ENCODE measurements around the gene AMDHD1.
A peak's percentile ranks its signal among the peaks of the same experiment; 100 is the strongest.

Gene AMDHD1

DNA sequence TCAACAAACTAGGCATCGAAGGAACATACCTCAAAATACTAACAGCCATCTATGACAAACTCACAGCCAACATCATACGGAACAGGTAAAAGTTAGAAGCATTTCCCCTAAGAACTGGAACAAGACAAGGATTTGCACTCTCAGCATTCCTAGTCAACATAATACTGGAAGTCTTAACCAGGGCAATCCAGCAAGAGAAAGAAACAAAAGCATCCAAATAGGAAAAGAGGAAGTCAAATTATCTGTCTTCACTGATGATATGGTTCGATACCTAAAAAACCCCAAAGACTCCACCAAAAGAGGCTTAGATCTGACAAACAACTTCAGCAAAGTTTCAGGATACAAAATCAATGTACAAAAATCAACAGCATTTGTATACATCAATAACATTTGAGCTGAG lies 33.3 kb upstream of the AMDHD1 start:
- H3K4ac ChIP-seq (ENCODE audit: low read length) = no peak overlapping the region
- H3K4me1 ChIP-seq (ENCODE audit: control insufficient read depth in 2 of 2, insufficient read depth in 1 of 2, low read depth in 1 of 2, low read length in 2 of 2) = no peaks in the 10 kb centered on the region
- H2BK15ac ChIP-seq (ENCODE audit: low read length) = no peak overlapping the region
- H2AK5ac ChIP-seq (ENCODE audit: low read depth, low read length) = no peak overlapping the region
- H3K36me3 ChIP-seq (replicated peaks in 1 of 2; ENCODE audit: control insufficient read depth in 2 of 2, insufficient read depth in 2 of 2, low read length in 2 of 2) = no peaks in the 10 kb centered on the region
- no peak overlapping the region for H3K18ac ChIP-seq (ENCODE audit: low read length)
- H3K27me3 ChIP-seq (ENCODE audit: control insufficient read depth in 3 of 3, insufficient read depth in 3 of 3, low read depth in 1 of 3, low read length in 3 of 3) = peaks cover 0 to under 1% (median 0%) of the 10 kb centered on the region in 3 experiments
- DNase-seq (ENCODE audit: low spot score) = no peak
- no peak overlapping the region for H3K27ac ChIP-seq (replicated peaks; ENCODE audit: low read length)
- H4K91ac ChIP-seq (ENCODE audit: low read depth, low read length, poor library complexity) = no peak overlapping the region
- H2AFZ ChIP-seq (ENCODE audit: low read length) = no peak overlapping the region
- no peaks in the 10 kb centered on the region for H3K9me3 ChIP-seq (replicated peaks in 1 of 2; ENCODE audit: control insufficient read depth in 2 of 2, insufficient read depth in 1 of 2, low read depth in 1 of 2, low read length in 2 of 2)
- H3K9ac ChIP-seq (ENCODE audit: low read depth, low read length, poor library complexity) = no peak overlapping the region
- no CpG with 5 or more reads among the region's 3 CpGs for WGBS, 2 donors (ENCODE audit: extremely low coverage in 2 of 2, insufficient read length in 2 of 2, insufficient replicate concordance in 1 of 2)
- H3K14ac ChIP-seq (ENCODE audit: low read length) = no peak overlapping the region
- H3K79me1 ChIP-seq (ENCODE audit: low read depth, low read length) = no peaks in the 10 kb centered on the region
- no peak overlapping the region for H3K4me2 ChIP-seq (ENCODE audit: insufficient read depth, low read length, poor library complexity, severe bottlenecking)
- H2BK5ac ChIP-seq (ENCODE audit: low read length) = no peak overlapping the region
- no peak overlapping the region for H4K8ac ChIP-seq (ENCODE audit: low read depth, low read length)
- no peak overlapping the region for H2BK12ac ChIP-seq (ENCODE audit: low read length)
- no peak overlapping the region for H2BK120ac ChIP-seq (ENCODE audit: low read depth, low read length)
- H3K4me3 ChIP-seq (ENCODE audit: low read length in 2 of 2) = no peak overlapping the region
- no peak overlapping the region for H3K23ac ChIP-seq (ENCODE audit: low read depth, low read length, poor library complexity)

DNA sequence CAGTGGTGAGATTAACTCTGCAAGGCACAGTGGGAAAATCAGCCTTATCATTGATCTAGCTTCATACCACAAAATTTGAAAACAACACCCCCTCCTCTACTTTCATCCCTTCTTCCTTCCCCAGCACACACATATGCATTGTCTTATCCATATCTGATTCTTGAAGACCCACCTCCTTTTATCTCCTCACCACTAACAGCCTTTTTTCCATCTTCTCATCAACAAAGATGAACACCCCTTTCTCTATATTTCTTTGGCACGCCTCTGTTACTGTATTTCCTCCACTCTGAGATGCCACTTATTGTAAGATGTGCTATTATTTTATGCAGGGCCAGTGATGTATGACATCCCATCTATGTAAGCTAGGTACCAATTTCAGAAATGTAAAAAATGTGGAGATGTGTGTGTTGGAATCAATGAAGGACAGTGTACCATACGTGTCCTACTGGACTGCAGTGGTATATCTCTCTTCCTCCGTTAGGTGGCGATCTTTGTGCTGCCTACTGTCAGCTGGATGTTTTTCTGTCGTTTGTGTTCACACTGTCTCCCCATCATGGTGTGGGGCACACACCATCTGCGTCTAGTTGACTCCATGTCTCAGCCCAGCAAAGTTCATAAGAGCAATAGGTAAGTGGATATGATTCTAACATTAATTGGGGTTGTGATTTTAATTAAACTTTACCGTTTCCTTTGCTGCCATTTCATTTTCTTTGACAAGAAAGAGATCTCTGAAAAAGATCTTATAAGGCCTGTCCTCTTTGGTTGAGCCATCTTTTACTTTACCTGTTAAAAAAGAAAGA lies 24.7 kb upstream of the AMDHD1 start:
- Histone ChIP-seq H4K91ac (ENCODE audit: low read depth, low read length, poor library complexity) (no peak overlapping the region), H3K79me1 (ENCODE audit: low read depth, low read length) (no peaks in the 10 kb centered on the region), H3K4me3 (ENCODE audit: low read length in 2 of 2) (no peak overlapping the region), H2BK5ac (ENCODE audit: low read length) (no peak overlapping the region), H3K4me1 (ENCODE audit: control insufficient read depth in 2 of 2, insufficient read depth in 1 of 2, low read depth in 1 of 2, low read length in 2 of 2) (no peaks in the 10 kb centered on the region), H3K4ac (ENCODE audit: low read length) (no peak overlapping the region), H2BK12ac (ENCODE audit: low read length) (no peak overlapping the region), H3K27me3 (ENCODE audit: control insufficient read depth in 3 of 3, insufficient read depth in 3 of 3, low read depth in 1 of 3, low read length in 3 of 3) (peaks cover 0 to 10% (median 0%) of the 10 kb centered on the region in 3 experiments), H3K4me2 (ENCODE audit: insufficient read depth, low read length, poor library complexity, severe bottlenecking) (no peak overlapping the region), H3K9ac (ENCODE audit: low read depth, low read length, poor library complexity) (no peak overlapping the region), H3K36me3 (replicated peaks in 1 of 2; ENCODE audit: control insufficient read depth in 2 of 2, insufficient read depth in 2 of 2, low read length in 2 of 2) (no peaks in the 10 kb centered on the region), H2BK120ac (ENCODE audit: low read depth, low read length) (no peak overlapping the region), H3K9me3 (replicated peaks in 1 of 2; ENCODE audit: control insufficient read depth in 2 of 2, insufficient read depth in 1 of 2, low read depth in 1 of 2, low read length in 2 of 2) (no peaks in the 10 kb centered on the region), H2BK15ac (ENCODE audit: low read length) (no peak overlapping the region), H4K8ac (ENCODE audit: low read depth, low read length) (no peak overlapping the region), H2AFZ (ENCODE audit: low read length) (no peak overlapping the region), H3K27ac (replicated peaks; ENCODE audit: low read length) (no peak overlapping the region), H3K23ac (ENCODE audit: low read depth, low read length, poor library complexity) (no peak overlapping the region), H2AK5ac (ENCODE audit: low read depth, low read length) (no peak overlapping the region), H3K18ac (ENCODE audit: low read length) (no peak overlapping the region), H3K14ac (ENCODE audit: low read length) (no peak overlapping the region)
- WGBS, 2 donors (ENCODE audit: extremely low coverage in 2 of 2, insufficient read length in 2 of 2, insufficient replicate concordance in 1 of 2) = no CpG with 5 or more reads among the region's 7 CpGs
- peak; percentile 31 for DNase-seq (ENCODE audit: low spot score)

DNA sequence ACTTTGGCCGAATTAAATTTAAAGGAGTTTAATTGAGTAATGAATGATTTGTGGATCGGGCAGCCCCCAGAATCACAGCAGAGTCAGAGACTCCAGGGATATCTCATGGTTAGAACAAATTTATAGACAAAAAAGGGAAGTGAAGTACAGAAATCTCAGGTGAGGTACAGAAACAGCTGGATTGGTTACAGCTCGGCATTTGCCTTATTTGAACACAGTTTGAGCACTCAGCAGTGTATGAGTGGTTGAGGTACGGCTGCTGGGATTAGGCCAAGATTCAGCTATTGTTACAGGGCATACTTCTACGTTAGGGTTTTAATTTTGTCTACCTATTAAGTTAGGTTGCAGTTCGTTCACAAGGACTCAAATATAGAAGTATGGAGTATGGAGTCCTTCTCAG lies 24.0 kb upstream of the AMDHD1 start:
- no peak overlapping the region for H4K8ac ChIP-seq (ENCODE audit: low read depth, low read length)
- no peak overlapping the region for H3K9ac ChIP-seq (ENCODE audit: low read depth, low read length, poor library complexity)
- no peak for DNase-seq (ENCODE audit: low spot score)
- peaks cover 0 to 10% (median 0%) of the 10 kb centered on the region in 3 experiments for H3K27me3 ChIP-seq (ENCODE audit: control insufficient read depth in 3 of 3, insufficient read depth in 3 of 3, low read depth in 1 of 3, low read length in 3 of 3)
- no peak overlapping the region for H2BK15ac ChIP-seq (ENCODE audit: low read length)
- H3K36me3 ChIP-seq (replicated peaks in 1 of 2; ENCODE audit: control insufficient read depth in 2 of 2, insufficient read depth in 2 of 2, low read length in 2 of 2) = no peaks in the 10 kb centered on the region
- H3K4me2 ChIP-seq (ENCODE audit: insufficient read depth, low read length, poor library complexity, severe bottlenecking) = no peak overlapping the region
- no peak overlapping the region for H3K18ac ChIP-seq (ENCODE audit: low read length)
- H2BK5ac ChIP-seq (ENCODE audit: low read length) = no peak overlapping the region
- no peak overlapping the region for H3K4me3 ChIP-seq (ENCODE audit: low read length in 2 of 2)
- H3K9me3 ChIP-seq (replicated peaks in 1 of 2; ENCODE audit: control insufficient read depth in 2 of 2, insufficient read depth in 1 of 2, low read depth in 1 of 2, low read length in 2 of 2) = no peaks in the 10 kb centered on the region
- WGBS, 2 donors (ENCODE audit: extremely low coverage in 2 of 2, insufficient read length in 2 of 2, insufficient replicate concordance in 1 of 2) = 83 to 92% methylated on average over 2 of the region's 6 CpGs
- H2AK5ac ChIP-seq (ENCODE audit: low read depth, low read length) = no peak overlapping the region
- H2BK12ac ChIP-seq (ENCODE audit: low read length) = no peak overlapping the region
- no peak overlapping the region for H3K14ac ChIP-seq (ENCODE audit: low read length)
- H3K79me1 ChIP-seq (ENCODE audit: low read depth, low read length) = no peaks in the 10 kb centered on the region
- H3K23ac ChIP-seq (ENCODE audit: low read depth, low read length, poor library complexity) = no peak overlapping the region
- no peak overlapping the region for H3K4ac ChIP-seq (ENCODE audit: low read length)
- H3K27ac ChIP-seq (replicated peaks; ENCODE audit: low read length) = no peak overlapping the region
- no peak overlapping the region for H2AFZ ChIP-seq (ENCODE audit: low read length)
- no peaks in the 10 kb centered on the region for H3K4me1 ChIP-seq (ENCODE audit: control insufficient read depth in 2 of 2, insufficient read depth in 1 of 2, low read depth in 1 of 2, low read length in 2 of 2)
- H4K91ac ChIP-seq (ENCODE audit: low read depth, low read length, poor library complexity) = no peak overlapping the region
- no peak overlapping the region for H2BK120ac ChIP-seq (ENCODE audit: low read depth, low read length)

DNA sequence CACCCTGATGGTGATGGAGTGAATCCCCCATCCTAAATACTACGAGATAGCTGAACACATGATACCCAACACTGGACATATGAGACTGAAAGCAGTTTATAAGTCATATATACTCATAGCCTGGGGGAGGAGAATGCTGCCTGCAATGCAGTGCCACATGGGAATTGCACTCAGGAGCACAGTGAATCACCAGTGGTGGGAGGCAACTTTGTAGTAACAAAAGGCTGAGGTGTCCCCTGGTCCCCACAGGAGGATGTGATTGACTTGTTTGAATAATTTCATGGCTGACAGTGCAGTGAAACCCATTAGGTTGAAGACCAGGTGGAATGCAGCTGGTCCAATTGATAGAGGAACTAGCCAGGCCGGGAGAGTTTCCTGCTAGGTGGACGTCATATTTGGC lies 20.9 kb upstream of the AMDHD1 start:
- H4K8ac ChIP-seq (ENCODE audit: low read depth, low read length) = no peak overlapping the region
- no CpG with 5 or more reads among the region's 3 CpGs for WGBS, 2 donors (ENCODE audit: extremely low coverage in 2 of 2, insufficient read length in 2 of 2, insufficient replicate concordance in 1 of 2)

More for the DNA sequence above, 20.9 kb upstream of the AMDHD1 start:
- no peak overlapping the region for H3K4ac ChIP-seq (ENCODE audit: low read length)
- H4K91ac ChIP-seq (ENCODE audit: low read depth, low read length, poor library complexity) = no peak overlapping the region
- no peak overlapping the region for H2BK12ac ChIP-seq (ENCODE audit: low read length)
- H3K4me1 ChIP-seq (ENCODE audit: control insufficient read depth in 2 of 2, insufficient read depth in 1 of 2, low read depth in 1 of 2, low read length in 2 of 2) = no peaks in the 10 kb centered on the region
- H3K9me3 ChIP-seq (replicated peaks in 1 of 2; ENCODE audit: control insufficient read depth in 2 of 2, insufficient read depth in 1 of 2, low read depth in 1 of 2, low read length in 2 of 2) = no peaks in the 10 kb centered on the region
- H3K27me3 ChIP-seq (ENCODE audit: control insufficient read depth in 3 of 3, insufficient read depth in 3 of 3, low read depth in 1 of 3, low read length in 3 of 3) = no peaks in the 10 kb centered on the region
- H3K18ac ChIP-seq (ENCODE audit: low read length) = no peak overlapping the region
- no peak overlapping the region for H2BK120ac ChIP-seq (ENCODE audit: low read depth, low read length)
- no peak overlapping the region for H3K9ac ChIP-seq (ENCODE audit: low read depth, low read length, poor library complexity)
- no peak overlapping the region for H2BK15ac ChIP-seq (ENCODE audit: low read length)
- no peak for DNase-seq (ENCODE audit: low spot score)
- no peak overlapping the region for H2AK5ac ChIP-seq (ENCODE audit: low read depth, low read length)
- no peak overlapping the region for H2BK5ac ChIP-seq (ENCODE audit: low read length)
- no peak overlapping the region for H3K14ac ChIP-seq (ENCODE audit: low read length)
- no peak overlapping the region for H3K23ac ChIP-seq (ENCODE audit: low read depth, low read length, poor library complexity)
- no peak overlapping the region for H3K27ac ChIP-seq (replicated peaks; ENCODE audit: low read length)
- H2AFZ ChIP-seq (ENCODE audit: low read length) = no peak overlapping the region
- no peak overlapping the region for H3K4me2 ChIP-seq (ENCODE audit: insufficient read depth, low read length, poor library complexity, severe bottlenecking)
- H3K79me1 ChIP-seq (ENCODE audit: low read depth, low read length) = no peaks in the 10 kb centered on the region
- H3K4me3 ChIP-seq (ENCODE audit: low read length in 2 of 2) = no peak overlapping the region
- no peaks in the 10 kb centered on the region for H3K36me3 ChIP-seq (replicated peaks in 1 of 2; ENCODE audit: control insufficient read depth in 2 of 2, insufficient read depth in 2 of 2, low read length in 2 of 2)

Data from neuronal stem cell (in vitro differentiated cells).